ENCODE measurements around the gene UBAP1L.
"Not testable (repeated sequence)": the region's sequence is repeated elsewhere in the genome, so short reads cannot be mapped to it uniquely, and the experiment has no call there.

The UBAP1L gene

DNA sequence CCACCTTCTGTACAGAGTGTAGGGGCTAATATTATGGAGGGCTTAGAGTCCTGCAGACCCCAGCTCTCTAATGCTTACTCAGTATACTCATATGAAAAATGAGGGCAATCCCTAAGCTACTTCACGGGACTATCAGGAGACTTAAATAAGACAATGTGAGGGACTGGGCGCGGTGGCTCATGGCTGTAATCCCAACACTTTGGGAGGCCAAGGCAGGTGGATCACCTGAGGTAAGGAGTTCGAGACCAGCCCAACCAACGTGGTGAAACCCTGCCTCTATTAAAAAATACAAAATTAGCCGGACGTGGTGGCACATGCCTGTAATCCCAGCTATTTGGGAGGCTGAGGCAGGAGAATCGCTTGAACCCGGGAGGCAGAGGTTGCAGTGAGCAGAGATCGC is 15.2 kb downstream of the UBAP1L start:
- DNase-seq (ENCODE audit: low read depth) = not testable (repeated sequence)

DNA sequence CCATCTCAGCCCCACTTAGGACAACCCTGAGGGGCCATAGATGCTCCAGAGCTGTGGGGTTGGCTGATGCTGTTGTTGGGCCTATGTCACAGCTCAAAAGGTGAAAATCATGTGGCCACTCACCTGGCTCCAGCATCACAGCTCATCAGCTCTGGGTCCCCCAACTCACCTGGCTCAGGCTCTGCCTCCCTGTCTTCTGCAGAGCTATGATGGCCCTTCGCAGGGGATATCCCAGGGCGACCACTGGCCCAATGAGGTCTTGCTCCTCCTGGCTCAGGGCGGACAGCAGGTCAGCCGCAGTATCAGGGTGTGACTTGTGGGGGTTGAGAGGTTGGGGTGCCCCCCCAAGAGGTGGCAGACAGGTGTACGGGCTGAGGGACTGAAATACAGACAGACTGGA is 15.7 kb downstream of the UBAP1L start:
- no peak for DNase-seq (ENCODE audit: low read depth)

DNA sequence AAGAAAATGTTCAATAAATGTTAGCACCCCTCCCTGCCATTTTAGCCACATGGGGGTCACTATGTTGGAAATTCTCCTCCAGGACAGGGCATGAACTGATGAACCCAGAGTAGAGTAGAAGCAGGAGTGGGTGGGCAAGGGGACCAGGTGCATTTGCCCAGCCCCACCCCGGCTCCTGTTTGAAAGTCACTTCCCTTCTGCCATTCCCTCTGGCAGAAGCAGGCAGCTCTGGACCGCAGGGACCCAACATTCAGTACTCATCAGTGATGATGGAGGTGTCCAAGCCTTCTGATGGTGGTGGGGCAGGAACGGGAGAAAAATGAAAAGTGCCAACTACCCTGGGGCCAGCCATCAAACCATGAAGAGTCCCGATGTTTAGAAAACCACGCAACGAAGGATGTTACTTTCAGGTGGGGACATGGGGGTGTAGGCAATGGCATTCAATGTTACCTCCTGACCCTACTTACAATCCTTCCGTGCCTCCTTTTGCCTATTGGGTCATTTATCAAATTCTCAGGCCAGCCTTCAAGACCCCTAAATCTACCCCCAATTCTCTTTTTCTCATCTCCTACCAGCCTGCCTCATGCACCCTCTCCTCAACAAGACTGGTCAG is 17.2 kb downstream of the UBAP1L start:
- no peak for DNase-seq (ENCODE audit: low read depth)

DNA sequence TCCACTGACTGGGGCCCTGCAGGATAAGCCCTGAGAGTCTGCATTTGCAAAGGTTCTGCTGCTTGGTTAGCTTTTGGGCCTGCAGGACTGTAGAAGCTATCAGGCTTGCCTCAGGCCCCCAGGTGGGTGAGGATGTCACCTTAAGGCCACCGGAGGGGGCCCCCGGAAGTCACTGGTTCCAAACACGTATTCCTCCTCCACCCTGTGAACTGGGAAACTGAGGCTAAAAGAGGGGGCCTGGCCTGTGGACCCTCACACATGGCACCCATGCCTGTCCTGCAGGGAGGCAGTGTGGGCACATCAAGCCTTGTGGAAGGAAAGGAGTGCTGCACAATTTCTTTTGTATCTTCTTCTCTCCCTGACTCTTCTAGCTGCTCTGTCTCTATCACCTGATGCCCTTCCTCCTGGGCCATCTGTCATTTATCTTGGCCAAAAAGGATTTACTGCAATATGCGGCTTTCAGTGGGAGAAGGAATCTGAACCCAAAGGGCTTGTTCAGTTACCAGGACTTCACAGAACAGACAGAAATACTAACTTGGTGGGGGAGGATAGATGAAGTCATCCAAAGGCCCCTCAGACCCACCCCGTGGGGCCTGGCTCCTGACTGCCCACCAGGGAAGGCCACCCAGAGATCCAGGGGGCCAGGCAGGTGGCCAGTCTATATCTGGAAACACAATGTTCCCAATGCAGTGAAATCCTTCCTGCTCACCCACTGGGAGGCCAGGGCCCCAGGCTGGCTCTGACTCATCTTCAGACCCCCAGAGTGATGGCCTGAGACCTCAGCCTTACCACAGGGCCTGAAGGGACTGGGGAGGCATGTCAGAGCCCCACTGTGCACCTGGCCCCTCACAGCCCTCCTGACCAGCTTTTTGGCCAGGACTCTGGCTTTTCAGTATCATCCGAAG is 18.3 kb downstream of the UBAP1L start:
- DNase-seq (ENCODE audit: low read depth) = peak; percentile 49

DNA sequence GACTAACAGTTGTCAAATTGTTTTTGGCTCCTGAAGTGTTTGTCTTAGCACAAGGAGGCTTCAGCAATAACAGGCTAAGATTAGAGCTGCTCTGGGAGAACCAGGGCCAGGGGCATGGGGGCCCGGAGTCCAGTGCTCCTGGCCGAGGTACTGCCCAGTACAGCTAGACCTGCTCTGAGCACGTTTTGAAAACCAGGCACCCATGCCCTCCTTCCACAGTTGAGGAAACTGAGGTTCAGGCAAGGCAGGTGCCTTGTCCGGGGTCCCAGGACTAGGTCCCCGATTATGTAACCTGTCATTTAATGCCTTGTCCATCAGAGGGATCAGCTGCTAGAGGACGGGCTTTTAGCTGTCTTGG is 19.3 kb downstream of the UBAP1L start:
- DNase-seq (ENCODE audit: low read depth) = no peak

DNA sequence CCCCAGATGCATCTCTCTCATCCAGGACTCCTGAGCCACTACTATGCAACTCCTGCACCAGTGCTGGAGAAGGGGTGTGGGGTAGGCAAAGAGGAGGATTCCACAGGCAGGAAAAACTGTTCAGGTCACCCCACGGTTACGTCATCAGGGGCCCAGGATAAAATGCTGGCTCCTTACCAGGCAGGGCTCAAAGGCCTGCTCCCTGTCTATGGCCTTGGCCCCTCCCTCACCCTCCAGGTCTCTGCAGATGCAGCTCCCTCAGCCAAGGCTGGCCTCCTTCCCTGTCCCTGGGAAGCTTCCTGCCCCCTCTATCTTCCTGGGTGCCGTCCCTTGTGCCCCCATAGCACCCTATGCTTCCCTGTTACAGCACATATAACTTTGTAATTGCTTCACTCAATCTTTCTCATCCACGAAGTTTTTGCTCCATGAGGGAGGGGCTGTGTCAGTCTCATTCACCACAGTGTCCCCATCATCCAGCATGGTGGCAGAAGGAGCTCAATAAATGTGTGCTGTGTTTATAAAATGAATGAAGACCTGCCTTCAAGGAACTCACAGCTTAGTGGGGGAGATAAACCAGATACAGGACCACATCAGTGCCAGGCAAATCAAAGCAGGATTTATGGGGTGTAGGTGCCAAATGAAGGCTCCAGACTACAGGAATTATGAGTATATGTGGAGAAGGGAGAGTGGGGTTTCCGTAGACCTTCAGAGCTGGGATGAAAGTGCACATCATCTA is 19.8 kb downstream of the UBAP1L start:
- DNase-seq (ENCODE audit: low read depth) = peak; percentile 65

DNA sequence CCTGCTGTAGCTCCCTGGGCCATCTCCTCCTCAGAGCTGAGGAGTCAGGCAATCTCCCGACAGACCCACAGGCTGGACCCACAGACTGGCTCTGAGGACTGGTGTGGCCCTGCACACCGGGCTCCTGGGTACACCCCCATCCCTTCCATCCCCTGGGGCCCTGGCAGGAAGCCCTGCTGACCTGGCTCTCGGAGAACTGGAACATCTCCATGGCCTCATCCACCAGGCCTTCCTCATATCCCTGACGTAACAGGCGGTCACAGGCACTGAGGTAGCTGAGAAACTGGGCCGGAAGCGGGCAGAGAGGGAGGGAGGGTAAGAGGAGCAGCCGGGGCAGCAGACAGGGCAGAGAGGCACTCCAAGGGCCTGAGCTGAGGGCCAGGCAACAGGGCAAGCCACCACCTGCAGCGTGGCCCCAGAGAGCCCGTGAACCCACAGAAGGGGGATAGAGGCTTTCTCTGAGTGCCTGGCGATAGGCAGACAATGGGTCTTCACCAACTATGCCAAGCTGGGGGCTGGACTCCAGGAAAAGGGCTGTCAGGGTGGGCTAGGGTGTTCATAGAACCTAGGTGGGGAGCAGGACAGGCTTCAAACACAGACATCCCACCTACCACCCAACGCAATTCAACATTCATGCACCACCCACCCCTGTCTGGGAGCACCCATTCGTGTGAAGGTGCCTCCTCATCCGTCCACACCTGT is 20.6 kb downstream of the UBAP1L start:
- peak; percentile 84 for DNase-seq (ENCODE audit: low read depth)

DNA sequence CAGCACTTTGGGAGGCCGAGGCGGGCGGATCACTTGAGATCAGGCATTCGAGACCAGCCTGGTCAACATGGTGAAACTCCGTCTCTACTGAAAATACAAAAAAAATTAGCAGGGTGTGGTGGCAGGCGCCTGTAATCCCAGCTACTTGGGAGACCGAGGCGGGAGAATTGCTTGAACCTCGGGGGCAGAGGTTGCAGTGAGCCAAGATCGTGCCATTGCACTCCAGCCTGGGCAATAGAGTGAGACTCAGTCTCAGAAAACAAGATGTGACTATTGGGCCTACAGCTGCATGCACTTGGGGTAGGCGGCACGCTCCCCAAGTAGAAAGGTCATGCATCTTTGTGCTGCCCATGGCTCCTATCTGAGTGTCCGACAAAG is 21.2 kb downstream of the UBAP1L start:
- DNase-seq (ENCODE audit: low read depth) = not testable (repeated sequence)

DNA sequence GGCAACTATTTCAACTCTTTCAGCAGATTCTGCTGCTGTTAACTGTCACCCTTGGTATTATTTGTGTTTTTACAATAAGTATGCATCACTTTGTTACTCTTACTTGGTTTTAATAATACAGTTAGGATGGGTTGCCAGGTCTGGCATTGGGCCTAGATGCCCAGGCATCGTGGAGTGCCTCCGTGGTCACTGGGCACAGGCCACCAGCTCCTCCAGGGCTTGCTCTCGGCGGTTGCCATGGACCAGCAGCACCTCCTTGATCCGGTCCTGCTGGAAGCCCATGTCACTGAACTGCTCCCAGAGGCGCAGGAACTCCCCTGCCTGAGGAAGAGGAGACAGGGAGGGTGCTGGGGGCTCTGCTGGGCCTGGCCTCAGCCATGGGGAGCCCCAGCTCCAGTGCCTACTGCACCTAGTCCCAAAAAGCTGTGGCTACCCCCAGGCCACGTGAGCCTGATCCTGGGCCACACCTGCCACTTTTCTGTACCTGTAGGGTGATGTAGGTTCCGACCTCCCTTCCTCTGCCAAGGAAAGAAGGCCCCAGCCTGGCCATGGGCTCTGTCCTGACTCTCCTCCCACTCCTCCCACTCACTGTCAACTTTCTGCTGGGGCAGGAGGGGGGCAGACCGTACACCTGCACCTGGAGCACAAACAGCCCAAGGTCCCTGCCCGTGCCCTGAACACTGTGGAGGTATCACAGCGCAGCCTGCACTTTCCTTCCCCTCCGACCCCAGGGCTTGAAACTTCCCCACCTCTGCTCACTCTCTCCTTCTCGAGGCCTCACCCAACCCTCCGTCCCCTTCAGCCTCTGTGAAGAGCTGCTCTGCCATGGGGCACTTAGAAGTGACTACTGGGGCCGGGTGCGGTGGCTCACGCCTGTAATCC is 21.8 kb downstream of the UBAP1L start:
- DNase-seq (ENCODE audit: low read depth) = no peak

DNA sequence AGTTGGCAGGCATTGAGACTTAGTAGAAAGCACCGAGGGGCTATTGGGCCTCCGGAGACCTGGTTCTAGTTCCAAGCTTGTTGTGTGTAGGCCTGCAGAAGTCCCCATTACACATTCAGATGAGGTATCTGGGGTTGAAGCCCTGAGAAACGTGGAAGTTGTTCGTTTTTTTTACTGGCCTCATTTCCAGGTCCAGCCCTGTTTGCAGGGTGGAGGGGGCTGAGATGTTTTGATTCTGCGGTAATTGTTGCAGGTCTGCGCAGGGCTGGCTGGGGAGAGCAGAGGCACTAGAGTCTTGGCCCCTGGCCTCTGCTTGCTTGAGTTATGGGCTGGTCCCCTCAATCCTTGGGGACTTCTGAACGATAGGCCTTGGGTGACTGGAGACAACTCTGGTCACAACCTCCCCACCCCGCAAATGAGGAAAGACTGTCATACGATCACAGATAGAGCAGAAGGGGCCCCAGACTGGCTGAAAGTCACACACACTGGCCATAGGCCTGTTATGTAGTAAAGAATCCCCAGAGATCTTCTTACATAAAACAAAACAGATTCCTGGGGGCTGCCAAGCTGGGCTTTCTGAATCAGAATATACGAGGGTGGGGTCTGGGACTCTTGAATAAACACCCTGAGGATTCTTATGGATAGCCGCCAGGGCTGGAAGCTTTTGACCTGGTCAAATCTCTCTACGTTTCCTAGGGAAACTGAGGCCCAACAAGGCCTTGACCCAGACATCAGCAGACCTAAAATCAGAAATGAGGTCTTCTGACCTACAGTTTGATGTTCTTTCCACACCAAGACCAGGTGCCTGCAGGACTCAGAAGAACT is 22.8 kb downstream of the UBAP1L start:
- DNase-seq (ENCODE audit: low read depth) = no peak

DNA sequence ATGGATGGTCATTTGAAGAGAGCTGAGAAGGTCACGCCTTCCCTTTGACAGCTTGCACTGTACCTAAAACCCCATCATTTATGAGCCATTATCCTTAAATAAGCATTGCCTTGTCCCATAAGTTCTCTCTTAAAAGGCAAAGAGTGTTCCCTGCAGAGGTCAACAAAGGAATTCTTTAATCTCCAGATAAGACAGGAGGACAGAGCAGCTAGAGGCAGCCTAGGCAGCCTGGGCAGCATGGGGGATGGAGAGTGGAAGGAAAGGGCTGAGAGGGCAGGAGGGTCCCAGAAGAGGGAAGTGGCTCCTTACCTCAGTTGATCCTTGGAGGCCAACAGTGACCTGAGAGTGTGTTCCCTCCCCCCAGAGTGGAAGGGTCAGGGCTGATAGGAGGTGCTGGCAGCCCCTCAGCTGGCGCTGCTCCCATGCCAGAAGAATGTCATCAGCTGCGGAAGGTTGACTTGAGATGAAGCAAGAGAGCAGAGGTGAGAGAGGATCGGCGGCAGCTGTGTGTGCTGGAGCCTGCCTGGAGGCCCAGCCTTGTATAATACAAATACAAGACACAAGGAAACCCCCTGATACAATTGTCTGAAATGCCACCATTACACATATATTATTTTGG is 25.7 kb downstream of the UBAP1L start:
- DNase-seq (ENCODE audit: low read depth) = peak; percentile 58

DNA sequence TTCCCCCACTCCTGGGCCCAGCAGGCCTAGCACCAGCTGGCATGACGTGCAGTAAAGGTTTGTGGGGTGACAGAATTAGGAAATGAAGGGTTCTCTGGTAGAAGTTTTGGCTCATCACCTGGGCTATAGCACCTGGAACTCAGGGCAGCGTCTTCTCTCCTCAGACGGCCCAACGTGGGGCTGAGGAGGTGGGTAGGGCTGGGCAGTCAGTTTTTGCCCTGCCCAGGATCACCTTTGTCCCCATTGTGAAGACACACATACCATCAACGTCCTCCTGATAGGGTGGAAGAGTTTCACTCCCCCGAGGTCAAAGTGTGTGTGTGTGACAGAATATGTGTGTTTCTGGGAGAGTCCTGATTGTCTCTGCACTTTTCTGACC is 26.4 kb downstream of the UBAP1L start:
- DNase-seq (ENCODE audit: low read depth) = no peak

DNA sequence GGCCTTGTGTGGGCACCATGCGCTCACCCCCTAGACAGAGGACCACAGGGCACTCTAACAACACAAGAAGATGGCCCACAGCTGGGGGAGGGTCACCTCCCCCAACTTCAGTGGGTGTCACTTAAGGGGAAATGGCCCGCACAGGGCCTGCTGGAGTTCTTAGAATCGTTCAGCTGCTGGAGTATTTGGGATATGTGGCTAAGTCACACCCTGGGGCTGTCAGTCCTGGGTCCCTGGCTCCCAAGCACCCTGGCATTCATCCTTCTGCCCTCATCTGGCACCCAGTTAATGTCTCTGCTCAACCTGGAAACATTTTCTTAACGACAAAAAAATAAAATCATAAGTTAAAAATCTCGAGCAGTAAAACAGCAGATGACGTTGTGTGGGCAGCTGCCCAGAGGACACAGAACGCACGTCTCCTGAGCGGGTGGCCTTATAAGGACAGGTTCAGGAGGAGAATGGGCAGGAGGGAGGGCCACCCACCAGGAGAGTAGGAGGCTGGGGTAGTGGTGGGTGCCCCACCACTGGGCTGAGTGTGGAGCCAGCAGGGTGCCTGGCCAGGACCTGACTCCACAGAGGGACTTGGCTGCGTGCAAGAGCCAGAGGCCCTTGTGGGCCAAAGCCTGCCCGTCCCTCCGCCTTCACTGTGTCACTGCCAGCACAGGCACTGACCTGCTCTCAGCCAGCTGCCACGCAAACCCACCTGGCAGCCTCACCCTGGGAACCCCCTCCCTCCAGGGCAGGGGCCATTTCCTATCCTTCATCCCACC is 26.9 kb downstream of the UBAP1L start:
- no peak for DNase-seq (ENCODE audit: low read depth)

DNA sequence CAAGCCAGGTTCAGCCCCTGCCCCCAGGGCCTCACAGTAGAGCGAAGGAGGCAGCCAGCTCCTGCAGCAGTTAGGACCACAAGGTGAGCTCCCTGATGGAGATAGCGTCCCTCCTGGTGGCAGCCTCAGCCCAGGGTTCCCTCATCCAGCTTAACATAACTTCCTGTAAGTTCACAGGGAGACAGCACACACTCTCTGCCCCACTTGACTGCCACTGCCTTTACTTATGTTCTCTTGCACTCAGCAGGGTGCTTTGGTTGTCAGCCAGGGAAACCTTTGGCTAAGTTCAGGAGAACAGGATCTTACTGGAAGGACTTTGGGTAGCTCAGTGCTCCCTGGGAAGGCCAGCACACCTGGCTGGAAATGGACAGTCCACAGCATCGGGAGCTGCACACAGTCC is 27.6 kb downstream of the UBAP1L start:
- DNase-seq (ENCODE audit: low read depth) = no peak

DNA sequence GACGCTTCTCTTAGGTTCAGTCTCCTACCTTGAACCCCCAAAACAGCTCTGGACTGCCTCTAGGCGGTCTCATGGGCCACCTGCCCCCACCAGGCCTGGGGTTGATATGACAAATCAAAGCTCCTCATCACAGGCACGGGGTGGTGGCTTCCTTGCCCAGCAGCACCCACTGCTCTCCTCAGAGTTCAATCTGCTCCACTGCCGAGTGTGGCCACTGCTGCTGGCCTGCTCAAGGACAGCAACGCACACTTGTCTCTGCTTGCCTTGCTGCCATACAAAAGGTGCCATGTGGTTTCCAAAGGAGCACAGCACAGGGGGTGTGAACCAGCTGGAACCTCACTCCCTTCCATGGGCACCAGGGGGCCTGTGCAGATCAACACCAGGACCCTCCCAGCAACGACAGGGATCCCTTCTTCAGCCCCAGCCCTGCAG is 28.3 kb downstream of the UBAP1L start:
- DNase-seq (ENCODE audit: low read depth) = no peak

DNA sequence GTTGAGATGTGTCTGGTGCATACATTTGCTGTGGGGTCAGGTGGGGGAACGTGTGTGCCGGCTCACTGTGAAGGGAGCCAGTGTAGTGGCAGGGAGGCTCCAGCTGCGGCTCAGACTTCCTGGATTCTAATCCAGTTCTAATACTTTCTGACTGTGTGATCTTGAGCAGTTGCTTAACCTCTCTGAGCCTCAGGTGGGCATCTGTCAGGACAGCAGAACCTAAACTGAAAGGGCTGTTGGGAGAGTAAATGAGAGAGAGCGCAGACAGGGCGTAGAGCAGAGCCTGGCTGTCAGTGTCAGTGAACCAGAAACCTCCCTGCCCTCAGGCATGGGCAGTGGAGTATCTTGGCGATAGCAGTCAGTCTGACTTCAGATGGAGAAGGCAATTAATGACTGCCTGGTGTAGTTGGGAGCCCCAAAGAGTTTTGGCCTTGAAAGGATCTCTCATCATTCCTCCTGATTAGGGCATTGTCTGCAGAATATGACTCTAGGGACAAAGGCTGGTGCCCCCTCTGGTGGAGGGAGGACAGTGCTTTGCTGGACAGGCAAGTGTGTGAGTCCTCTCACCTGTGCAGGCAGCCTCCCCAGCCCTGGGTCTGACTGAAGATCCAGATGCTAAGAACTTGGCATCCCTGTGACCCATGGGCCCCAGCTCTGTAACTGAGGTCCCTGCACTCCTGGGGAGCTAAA is 28.9 kb downstream of the UBAP1L start:
- DNase-seq (ENCODE audit: low read depth) = peak; percentile 11

DNA sequence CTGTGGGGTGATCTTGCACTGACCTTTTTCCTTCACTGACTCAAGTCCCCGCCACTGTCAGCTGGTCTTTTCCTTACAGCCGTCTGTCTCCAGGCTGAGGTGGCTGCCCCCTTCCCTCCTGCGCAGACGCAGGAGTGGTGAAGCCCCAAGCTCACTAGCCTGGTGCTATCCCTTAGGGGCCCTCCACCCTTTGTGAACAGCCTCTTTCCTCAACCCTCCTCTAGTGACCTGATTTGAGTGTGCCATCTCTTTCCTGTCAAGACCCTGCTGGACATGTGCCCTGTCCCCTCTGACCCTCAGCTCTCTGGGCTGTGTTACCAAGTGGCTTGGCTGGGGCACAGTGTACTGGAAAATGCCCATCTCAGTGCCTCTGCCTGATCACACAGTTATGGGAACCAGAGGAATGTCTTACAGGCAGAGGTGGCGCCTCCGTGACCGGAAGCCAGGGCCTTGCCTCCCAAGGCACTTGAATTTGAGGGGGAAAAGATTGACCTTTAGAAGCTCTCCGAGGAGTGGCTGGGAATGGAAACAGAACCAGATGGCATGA is 29.7 kb downstream of the UBAP1L start:
- no peak for DNase-seq (ENCODE audit: low read depth)

DNA sequence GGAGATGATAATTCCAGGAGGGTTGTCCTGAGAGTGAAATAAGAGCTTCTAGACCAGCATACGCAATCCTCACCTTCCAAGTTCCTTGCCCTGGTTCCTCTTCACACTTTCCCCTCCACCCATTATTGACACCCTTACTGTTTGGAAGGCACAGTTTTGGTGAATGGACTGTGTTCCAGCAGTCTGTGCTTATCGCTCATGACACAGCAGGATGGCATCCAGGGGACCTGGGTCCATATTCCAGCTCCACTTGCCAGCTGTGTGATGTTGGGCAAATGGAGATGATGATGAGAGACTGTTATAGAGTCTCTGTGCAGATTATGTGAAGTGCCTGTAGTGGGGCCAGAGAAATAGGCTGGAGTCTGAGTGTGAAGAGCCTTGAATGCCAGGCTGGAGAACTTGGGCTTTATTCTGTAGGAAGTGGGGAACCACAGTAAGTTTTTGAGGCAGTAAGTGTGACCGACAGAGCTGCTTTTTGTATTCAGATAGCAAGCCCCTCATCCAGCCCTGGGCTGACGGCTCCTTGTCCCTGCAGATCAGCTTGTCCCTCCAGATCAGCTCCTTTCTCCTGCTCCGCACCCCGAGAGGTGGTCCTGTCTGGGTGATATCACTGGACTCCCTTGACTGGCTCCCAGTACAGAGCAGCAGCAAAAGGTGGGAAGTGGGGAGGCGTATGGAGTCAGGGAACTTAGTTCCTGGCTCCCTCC is 30.3 kb downstream of the UBAP1L start:
- DNase-seq (ENCODE audit: low read depth) = no peak
